NCI-H748 treated with DMSO at 0.1 percent for 48 hours (cell line): ENCODE results near the gene CLBA1.

Experiments used
- DNase-seq: peaks from one replicate; lab custom pipeline; 2025; lab: John Stamatoyannopoulos, UW

The CLBA1 gene

GRCh38 chr14:104980611-104981531, 4.7 kb upstream of the CLBA1 start:
- DNase-seq = no peak

- no peak for DNase-seq
Measured at GRCh38 chr14:104981699-104982541, 3.7 kb upstream of the CLBA1 start.

- no peak for DNase-seq
Measured at GRCh38 chr14:104982548-104983230, 2.9 kb upstream of the CLBA1 start.

- DNase-seq = no peak
Measured at GRCh38 chr14:104983231-104983721, 2.3 kb upstream of the CLBA1 start.

GRCh38 chr14:104984056-104984894, 1.3 kb upstream of the CLBA1 start:
- no peak for DNase-seq

- DNase-seq = no peak
Measured at GRCh38 chr14:104986487-104987164, 1.0 kb downstream of the CLBA1 start.

GRCh38 chr14:104989236-104989950, 3.8 kb downstream of the CLBA1 start:
- no peak for DNase-seq

GRCh38 chr14:104989951-104990303, 4.3 kb downstream of the CLBA1 start:
- no peak for DNase-seq

- no peak for DNase-seq
Measured at GRCh38 chr14:104991896-104992230, 6.3 kb downstream of the CLBA1 start.

GRCh38 chr14:104992501-104992900, 6.9 kb downstream of the CLBA1 start:
- DNase-seq = no peak

- DNase-seq = no peak
Measured at GRCh38 chr14:104993306-104993705, 7.7 kb downstream of the CLBA1 start.

- DNase-seq = no peak
Measured at GRCh38 chr14:104993808-104994591, 8.4 kb downstream of the CLBA1 start.

- DNase-seq = no peak
Measured at GRCh38 chr14:104994978-104995377, 9.4 kb downstream of the CLBA1 start.

GRCh38 chr14:104996032-104996431, 10.4 kb downstream of the CLBA1 start:
- DNase-seq = no peak

GRCh38 chr14:104996483-104996882, 10.9 kb downstream of the CLBA1 start:
- DNase-seq = no peak

- DNase-seq = no peak
Measured at GRCh38 chr14:104998801-104999200, 13.2 kb downstream of the CLBA1 start.

- no peak for DNase-seq
Measured at GRCh38 chr14:104999361-104999760, 13.8 kb downstream of the CLBA1 start.

GRCh38 chr14:105005329-105005928, 19.8 kb downstream of the CLBA1 start:
- no peak for DNase-seq
